A673 (cell line): ENCODE results near the gene WNT8A.

Experiments
- EZH2 ChIP-seq: fragments of 200-600 bp; sonication (generic); IDR thresholded peaks from 2 replicates; pipeline ENCODE4 v1.6.1; 2017; ENCODE audit warnings: borderline replicate concordance, low read depth, mild to moderate bottlenecking, mixed read lengths, antibody characterized with exemption, low read length; ENCODE audit not compliant: poor library complexity, severe bottlenecking
- TF ChIP-seq, protein P1 (sequence below): fragments of 300-800, 200-600 bp; sonication (generic); conservative IDR thresholded peaks from 2 replicates; pipeline ENCODE4 v1.5.1; 2017; ENCODE audit warnings: low read depth, mild to moderate bottlenecking, antibody characterized with exemption, low read length, moderate library complexity, mixed read lengths

DNA sequence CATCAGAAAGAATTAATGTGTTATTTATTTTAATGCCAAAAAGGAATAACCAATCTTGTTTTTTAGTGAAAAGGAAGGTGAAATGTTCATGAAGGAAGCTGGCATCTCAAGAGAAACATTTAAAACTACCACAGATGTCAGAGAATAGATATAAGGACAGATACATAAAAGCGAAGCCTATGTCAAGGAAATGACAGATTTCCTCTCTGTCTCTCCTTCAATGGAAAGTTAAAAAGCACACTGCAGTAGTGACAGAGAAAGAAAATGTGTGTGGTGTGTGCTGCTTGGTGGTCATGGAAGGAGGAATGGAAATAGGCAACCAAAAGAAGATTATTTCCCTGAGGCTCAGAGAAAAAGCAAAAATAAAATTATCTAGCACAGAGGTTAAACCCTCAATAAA is 9.2 kb downstream of the WNT8A start:
- TF ChIP-seq, protein P1, sequence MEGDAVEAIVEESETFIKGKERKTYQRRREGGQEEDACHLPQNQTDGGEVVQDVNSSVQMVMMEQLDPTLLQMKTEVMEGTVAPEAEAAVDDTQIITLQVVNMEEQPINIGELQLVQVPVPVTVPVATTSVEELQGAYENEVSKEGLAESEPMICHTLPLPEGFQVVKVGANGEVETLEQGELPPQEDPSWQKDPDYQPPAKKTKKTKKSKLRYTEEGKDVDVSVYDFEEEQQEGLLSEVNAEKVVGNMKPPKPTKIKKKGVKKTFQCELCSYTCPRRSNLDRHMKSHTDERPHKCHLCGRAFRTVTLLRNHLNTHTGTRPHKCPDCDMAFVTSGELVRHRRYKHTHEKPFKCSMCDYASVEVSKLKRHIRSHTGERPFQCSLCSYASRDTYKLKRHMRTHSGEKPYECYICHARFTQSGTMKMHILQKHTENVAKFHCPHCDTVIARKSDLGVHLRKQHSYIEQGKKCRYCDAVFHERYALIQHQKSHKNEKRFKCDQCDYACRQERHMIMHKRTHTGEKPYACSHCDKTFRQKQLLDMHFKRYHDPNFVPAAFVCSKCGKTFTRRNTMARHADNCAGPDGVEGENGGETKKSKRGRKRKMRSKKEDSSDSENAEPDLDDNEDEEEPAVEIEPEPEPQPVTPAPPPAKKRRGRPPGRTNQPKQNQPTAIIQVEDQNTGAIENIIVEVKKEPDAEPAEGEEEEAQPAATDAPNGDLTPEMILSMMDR = no peak
- TF ChIP-seq EZH2 = no peak
